Pancreas (tissue), 10 donors: ENCODE measurements around the gene TNRC18. TPM values are rescaled to one million over a fixed set of nuclear protein-coding genes. Genes with fewer than 3 reads are reported as not detected.

ENCODE experiments used
- ATAC-seq, 4 donors: fragments of 200-7000 bp; cut with Tn5 transposase; one replicate each; pipeline versions ENCODE4 v1.8.0 to v1.9.1; 2020; ENCODE audit warnings: mild to moderate bottlenecking in 4 of 4, moderate library complexity in 4 of 4
- DNase-seq, 6 donors: peaks; one replicate each; pipeline ENCODE4 v3.0.0-alpha.2; 2020
- FAIRE-seq: peaks from 2 replicates; lab custom pipeline; 2012; peaks lifted over from hg19 to GRCh38; lab: Jason Lieb, UNC
- H3K27ac ChIP-seq, 4 donors: fragments of 200-600 bp; sonication (generic); 1 replicate in 3 of 4; 2 replicates in 1 of 4; pipeline versions ENCODE4 v1.5.0 to v1.8.0; 2020
- H3K27me3 ChIP-seq, 4 donors: fragments of 200-600 bp; one replicate each; pipeline ENCODE4 v1.8.0; 2021
- H3K36me3 ChIP-seq, 3 donors: fragments of 200-600 bp; sonication (generic) in 1 of 3; one replicate each; pipeline versions ENCODE4 v1.5.0 to v1.8.0; 2020 to 2021
- H3K4me1 ChIP-seq, 3 donors: fragments of 200-600 bp; one replicate each; pipeline ENCODE4 v1.8.0; 2021
- H3K4me3 ChIP-seq, 4 donors: fragments of 200-600 bp; sonication (generic) in 2 of 4; one replicate each; pipeline versions ENCODE4 v1.5.0 to v1.8.0; 2020 to 2021
- H3K9me3 ChIP-seq, 4 donors: fragments of 200-600 bp; one replicate each; pipeline ENCODE4 v1.8.0; 2021
- WGBS, 2 donors: extraction: QIAGEN DNeasy Blood & Tissue Kit; methylation state at CpG; one replicate each; pipeline ENCODE4 v1.1.7; 2013; 5-methylcytosine and 5-hydroxymethylcytosine counted together
- intact Hi-C, 3 donors: fragments of 100-400 bp; cut with DNase I; formaldehyde crosslinking; loops; one replicate each; pipeline versions ENCODE4 v1.11.1 to v1.14.2; 2022
- polyA plus RNA-seq, 2 donors: library from polyadenylated mRNA; stranded (reverse); fragments of 200-250 nt; gene quantifications; one replicate each; pipeline ENCODE4 v1.2.3, GENCODE V29; 2013
- total RNA-seq, 6 donors: library from RNA; stranded (reverse); fragmentation: NEBNext Ultra II Directional in 4 of 6; extraction: Animal tissue kit (Norgen Biotek cat#: 25700) in 4 of 6; gene quantifications; one replicate each; pipeline versions ENCODE4 v1.2.1 to v1.2.4, GENCODE V29; 2021 to 2023
- TF ChIP-seq, protein P1 (sequence below), 4 donors: fragments of 200-600 bp; sonication (generic) in 3 of 4; IDR thresholded peaks; one replicate each; pipeline versions ENCODE4 v1.5.0 to v1.8.0; 2021; ENCODE audit warnings: antibody characterized with exemption in 4 of 4
- donor health status: healthy with polysubstance abuse.
- donor health status: DM: no; HTN: no; CAD: no; lungs with moderate emphysema.
- donor health status: DM: no; HTN: no; CAD: no.
- donor health status: control.
- donor health status: control.
- donor health status: Bipolar disorder and iron deficiency.
- donor health status: DM: yes; HTN: yes; CAD: no.
- donor health status: DM: no; HTN: no; CAD: no.
- donor health status: DM: no; HTN: no; CAD: no.
- donor health status: DM: yes; HTN: yes; CAD: no.

TNRC18 gene
- total and polyA plus RNA-seq, 8 donors, result 30.1 to 80.6 (median 36.9) TPM

DNA sequence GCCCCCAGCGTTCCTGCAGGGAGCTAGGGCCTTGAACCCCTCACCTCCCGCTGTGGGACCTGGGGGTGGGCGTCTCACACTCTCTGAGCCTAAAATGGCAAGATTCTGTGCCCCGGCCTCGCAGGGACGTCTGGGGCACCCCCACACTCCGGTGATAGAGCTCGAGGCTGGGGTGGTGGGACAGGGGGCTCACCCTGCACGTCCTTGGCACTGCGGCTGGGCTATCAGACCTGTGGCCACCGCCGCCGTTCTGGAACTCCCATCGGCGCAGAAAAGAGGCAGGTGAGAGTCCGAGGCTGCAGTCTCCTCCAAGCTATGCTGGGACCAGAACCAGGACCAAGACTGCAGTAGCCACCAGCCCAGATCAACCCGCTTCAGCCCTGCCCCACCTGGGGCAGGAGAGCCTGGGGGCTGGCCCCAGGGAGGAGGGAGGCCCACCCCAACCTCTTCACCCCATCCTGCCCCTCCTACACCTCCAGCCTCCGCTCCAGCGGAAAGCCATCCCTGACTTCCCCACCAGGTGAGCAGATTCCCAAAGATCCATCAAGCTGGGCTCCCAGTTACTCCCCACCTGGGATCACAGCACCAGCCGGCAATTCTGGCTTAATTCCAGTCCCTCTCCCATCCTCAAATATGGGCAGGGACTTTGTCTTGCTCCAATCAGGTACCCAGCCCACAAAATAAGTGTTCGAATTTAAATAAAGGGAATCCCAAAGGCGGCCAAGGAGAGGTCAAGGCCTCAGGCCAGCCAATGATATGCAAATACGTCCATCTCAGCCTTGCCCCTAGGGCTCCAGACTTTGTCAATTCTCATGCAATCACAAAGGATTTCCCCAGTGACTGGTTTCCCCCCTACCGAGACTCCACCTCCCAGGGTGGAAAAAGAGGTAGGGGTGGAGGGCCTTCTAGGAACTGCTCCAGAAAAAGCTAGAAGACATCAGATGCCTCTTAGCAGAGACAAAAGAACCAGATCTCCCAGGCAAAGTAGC lies 16.4 kb downstream of the TNRC18 start:
- DNase-seq, result no peak
- Histone ChIP-seq H3K27me3 (no peaks in the 10 kb centered on the region), H3K9me3 (no peaks in the 10 kb centered on the region), H3K27ac (no peak overlapping the region), H3K36me3 (peaks cover 0 to 3% (median 0%) of the 10 kb centered on the region in 3 donors), H3K4me1 (peaks cover 0 to 5% (median 3%) of the 10 kb centered on the region in 3 donors), H3K4me3 (no peak overlapping the region)
- TF ChIP-seq, protein P1, sequence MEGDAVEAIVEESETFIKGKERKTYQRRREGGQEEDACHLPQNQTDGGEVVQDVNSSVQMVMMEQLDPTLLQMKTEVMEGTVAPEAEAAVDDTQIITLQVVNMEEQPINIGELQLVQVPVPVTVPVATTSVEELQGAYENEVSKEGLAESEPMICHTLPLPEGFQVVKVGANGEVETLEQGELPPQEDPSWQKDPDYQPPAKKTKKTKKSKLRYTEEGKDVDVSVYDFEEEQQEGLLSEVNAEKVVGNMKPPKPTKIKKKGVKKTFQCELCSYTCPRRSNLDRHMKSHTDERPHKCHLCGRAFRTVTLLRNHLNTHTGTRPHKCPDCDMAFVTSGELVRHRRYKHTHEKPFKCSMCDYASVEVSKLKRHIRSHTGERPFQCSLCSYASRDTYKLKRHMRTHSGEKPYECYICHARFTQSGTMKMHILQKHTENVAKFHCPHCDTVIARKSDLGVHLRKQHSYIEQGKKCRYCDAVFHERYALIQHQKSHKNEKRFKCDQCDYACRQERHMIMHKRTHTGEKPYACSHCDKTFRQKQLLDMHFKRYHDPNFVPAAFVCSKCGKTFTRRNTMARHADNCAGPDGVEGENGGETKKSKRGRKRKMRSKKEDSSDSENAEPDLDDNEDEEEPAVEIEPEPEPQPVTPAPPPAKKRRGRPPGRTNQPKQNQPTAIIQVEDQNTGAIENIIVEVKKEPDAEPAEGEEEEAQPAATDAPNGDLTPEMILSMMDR (IDR thresholded peaks at IDR 0.05), result no peak
- no peak for FAIRE-seq
- ATAC-seq, result peak in 2 of 4 donors; percentile 19 to 20
- 72 to 73% methylated on average over 24 of the region's 24 CpGs for WGBS, 2 donors
- intact Hi-C loops, result no loop called here

DNA sequence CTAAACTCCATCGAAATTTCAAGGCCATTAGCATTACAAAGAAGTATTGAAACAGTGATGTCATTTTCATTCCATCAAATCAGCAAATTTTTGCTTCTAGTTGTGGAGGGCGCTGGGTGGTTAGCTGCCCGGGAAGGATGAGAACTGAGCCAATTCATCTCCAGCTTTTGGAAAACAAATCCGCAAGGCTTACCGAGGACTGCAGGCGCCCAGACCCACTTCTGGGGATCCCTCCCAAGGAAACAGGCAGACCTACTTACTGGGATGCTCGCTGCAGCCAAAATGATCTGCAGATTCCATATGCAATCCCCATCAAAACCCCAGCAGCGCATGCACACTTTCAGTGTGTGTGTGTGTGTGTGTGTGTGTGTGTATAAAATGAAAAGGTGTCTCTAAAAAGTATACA lies 19.2 kb downstream of the TNRC18 start:
- intact Hi-C loops, result no loop called here
- Histone ChIP-seq H3K9me3 (no peaks in the 10 kb centered on the region), H3K4me3 (no peak overlapping the region), H3K27me3 (no peaks in the 10 kb centered on the region), H3K36me3 (peaks cover 0 to 3% (median 0%) of the 10 kb centered on the region in 3 donors), H3K4me1 (peaks cover 0 to 5% (median 3%) of the 10 kb centered on the region in 3 donors), H3K27ac (no peak overlapping the region)
- ATAC-seq, result no peak
- FAIRE-seq, result no peak
- TF ChIP-seq, protein P1 (IDR thresholded peaks at IDR 0.05), result no peak
- DNase-seq, result no peak
- 69 to 72% methylated on average over 8 of the region's 8 CpGs for WGBS, 2 donors

DNA sequence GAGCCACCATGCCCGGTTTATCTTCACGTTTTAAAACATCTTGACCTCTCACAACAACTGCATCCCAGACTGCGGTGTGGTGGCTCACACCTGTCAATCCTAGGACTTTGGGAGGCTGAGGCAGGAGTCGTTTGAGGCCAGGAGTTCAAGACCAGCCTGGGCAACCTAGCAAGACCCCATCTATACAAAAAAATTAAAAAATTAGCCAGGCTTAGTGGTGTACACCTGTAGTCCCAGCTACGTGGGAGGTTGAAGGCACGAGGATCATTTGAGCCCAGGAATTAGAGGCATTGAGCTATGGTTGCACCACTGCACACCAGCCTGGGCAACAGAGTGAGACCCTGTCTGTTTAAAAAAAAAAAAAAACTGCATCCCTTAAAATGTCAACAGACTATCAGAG lies 20.2 kb downstream of the TNRC18 start:
- Histone ChIP-seq H3K9me3 (no peaks in the 10 kb centered on the region), H3K27ac (no peak overlapping the region), H3K27me3 (no peaks in the 10 kb centered on the region), H3K4me3 (no peak overlapping the region), H3K36me3 (peaks cover 0 to 3% (median 0%) of the 10 kb centered on the region in 3 donors), H3K4me1 (peaks cover 0 to 5% (median 3%) of the 10 kb centered on the region in 3 donors)
- DNase-seq (no peak), ATAC-seq (no peak), FAIRE-seq (no peak)
- intact Hi-C loops, result no loop called here
- TF ChIP-seq, protein P1 (IDR thresholded peaks at IDR 0.05), result no peak
- 92 to 95% methylated on average over 6 of the region's 6 CpGs for WGBS, 2 donors

DNA sequence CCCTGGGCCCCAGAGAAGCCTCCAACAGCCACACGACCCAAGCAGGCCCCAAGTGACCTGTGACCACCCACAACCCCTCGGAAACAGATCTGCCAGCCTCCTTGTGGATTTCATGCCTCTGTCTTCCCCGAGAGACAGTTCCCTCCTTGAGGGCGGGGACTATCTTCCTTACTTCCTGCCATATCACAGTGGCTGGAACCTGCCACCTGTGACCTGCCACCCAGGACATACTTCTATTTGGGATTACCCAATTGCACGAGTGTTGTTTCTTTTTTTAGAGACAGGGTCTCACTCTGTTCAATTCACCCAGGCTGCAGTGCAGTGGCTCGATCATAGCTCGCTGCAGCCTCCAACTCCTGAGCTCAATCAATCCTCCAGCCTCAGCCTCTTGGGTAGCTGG lies 25.9 kb downstream of the TNRC18 start:
- Histone ChIP-seq H3K36me3 (peaks cover 0 to 13% (median 11%) of the 10 kb centered on the region in 3 donors), H3K4me1 (peaks cover 0 to 4% (median 0%) of the 10 kb centered on the region in 3 donors), H3K9me3 (no peaks in the 10 kb centered on the region), H3K4me3 (no peak overlapping the region), H3K27ac (peak overlapping the region in 2 of 4 donors; percentile 66 to 70), H3K27me3 (no peaks in the 10 kb centered on the region)
- intact Hi-C loops, result no loop called here
- ATAC-seq (peak in 1 of 4 donors; percentile 3), DNase-seq (no peak), FAIRE-seq (no peak)
- 83 to 87% methylated on average over 7 of the region's 7 CpGs for WGBS, 2 donors
- TF ChIP-seq, protein P1 (IDR thresholded peaks at IDR 0.05), result no peak
